HEK293T (cell line): Measurements from ENCODE around the gene PCNX1.

ENCODE experiments used
- CTCF ChIA-PET: fragments of 350-600 bp; formaldehyde crosslinking; extraction: SDS; loops from one replicate; lab custom pipeline; 2021; ENCODE audit warnings: antibody characterized with exemption, inconsistent platforms; lab: Yijun Ruan, JAX
- POLR2A ChIA-PET: fragments of 350-600 bp; formaldehyde crosslinking; extraction: SDS; loops from one replicate; lab custom pipeline; 2020; ENCODE audit warnings: antibody characterized with exemption, inconsistent platforms; lab: Yijun Ruan, JAX
- DNase-seq: peaks from one replicate; pipeline ENCODE4 v3.0.0; 2012; ENCODE audit warnings: mixed read lengths; ENCODE audit errors: extremely low spot score
- ARNT ChIP-seq: fragments of 450-650 bp; IDR thresholded peaks from 2 replicates; pipeline ENCODE4 v1.6.1; 2017; ENCODE audit warnings: mild to moderate bottlenecking
- BHLHE40 ChIP-seq: fragments of 450-650 bp; IDR thresholded peaks from 2 replicates; pipeline ENCODE4 v1.6.1; 2016; ENCODE audit warnings: mild to moderate bottlenecking, moderate library complexity, borderline replicate concordance
- CTBP1 ChIP-seq: fragments of 450-650 bp; IDR thresholded peaks from 2 replicates; pipeline ENCODE4 v1.6.1; 2016; ENCODE audit warnings: borderline replicate concordance
- ELF4 ChIP-seq: fragments of 450-650 bp; IDR thresholded peaks from 2 replicates; pipeline ENCODE4 v1.6.1; 2017; ENCODE audit warnings: antibody characterized with exemption
- FOXA1 ChIP-seq: fragments of 450-650 bp; IDR thresholded peaks from 2 replicates; pipeline ENCODE4 v1.6.1; 2016; ENCODE audit warnings: mild to moderate bottlenecking
- FOXK2 ChIP-seq: fragments of 450-650 bp; IDR thresholded peaks from 2 replicates; pipeline ENCODE4 v1.6.1; 2016; ENCODE audit warnings: mild to moderate bottlenecking
- FOXM1 ChIP-seq: fragments of 450-650 bp; IDR thresholded peaks from 2 replicates; pipeline ENCODE4 v1.6.1; 2017; ENCODE audit warnings: mild to moderate bottlenecking, borderline replicate concordance
- HDGF ChIP-seq: fragments of 450-650 bp; IDR thresholded peaks from 2 replicates; pipeline ENCODE4 v1.6.1; 2017; ENCODE audit warnings: antibody characterized with exemption, borderline replicate concordance
- L3MBTL2 ChIP-seq: fragments of 450-650 bp; conservative IDR thresholded peaks from 2 replicates; pipeline ENCODE4 v1.6.1; 2016; ENCODE audit warnings: mild to moderate bottlenecking
- LEF1 ChIP-seq: fragments of 450-650 bp; IDR thresholded peaks from 2 replicates; pipeline ENCODE4 v1.6.1; 2017; ENCODE audit warnings: mild to moderate bottlenecking, borderline replicate concordance
- NFRKB ChIP-seq: fragments of 450-650 bp; IDR thresholded peaks from 2 replicates; pipeline ENCODE4 v1.6.1; 2016; ENCODE audit warnings: mild to moderate bottlenecking, moderate library complexity
- SP1 ChIP-seq: fragments of 450-650 bp; IDR thresholded peaks from 2 replicates; pipeline ENCODE4 v1.6.1; 2017
- SUZ12 ChIP-seq: fragments of 450-650 bp; IDR thresholded peaks from 2 replicates; pipeline ENCODE4 v1.6.1; 2016; ENCODE audit warnings: mild to moderate bottlenecking
- TARDBP ChIP-seq: fragments of 450-650 bp; IDR thresholded peaks from 2 replicates; pipeline ENCODE4 v1.6.1; 2016
- ZNF384 ChIP-seq: fragments of 450-650 bp; IDR thresholded peaks from 2 replicates; pipeline ENCODE4 v1.6.1; 2016
- TF ChIP-seq, protein P1 (sequence below): fragments of 450-650 bp; IDR thresholded peaks from 2 replicates; pipeline ENCODE4 v1.6.1; 2016

The PCNX1 gene

GRCh38 chr14:71119075-71119474, 211.8 kb downstream of the PCNX1 start:
- CTCF ChIA-PET, result interaction anchor here (1.2 kb wide), 1 partner anchor 15 kb away, joined by 3 read pairs; no protein-coding TSS in a partner anchor
- 0 out of 2 replicates have a peak, but pooled peaks have one; percentile 25 for TF ChIP-seq ZNF384
- no peak for TF ChIP-seq SUZ12
- TF ChIP-seq L3MBTL2, result no peak
- no peak for TF ChIP-seq SP1
- TF ChIP-seq, protein P1, sequence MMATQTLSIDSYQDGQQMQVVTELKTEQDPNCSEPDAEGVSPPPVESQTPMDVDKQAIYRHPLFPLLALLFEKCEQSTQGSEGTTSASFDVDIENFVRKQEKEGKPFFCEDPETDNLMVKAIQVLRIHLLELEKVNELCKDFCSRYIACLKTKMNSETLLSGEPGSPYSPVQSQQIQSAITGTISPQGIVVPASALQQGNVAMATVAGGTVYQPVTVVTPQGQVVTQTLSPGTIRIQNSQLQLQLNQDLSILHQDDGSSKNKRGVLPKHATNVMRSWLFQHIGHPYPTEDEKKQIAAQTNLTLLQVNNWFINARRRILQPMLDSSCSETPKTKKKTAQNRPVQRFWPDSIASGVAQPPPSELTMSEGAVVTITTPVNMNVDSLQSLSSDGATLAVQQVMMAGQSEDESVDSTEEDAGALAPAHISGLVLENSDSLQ, result no peak
- no peak for TF ChIP-seq CTBP1
- TF ChIP-seq FOXK2, result no peak
- POLR2A ChIA-PET, result no interaction called here
- no peak for DNase-seq

DNA sequence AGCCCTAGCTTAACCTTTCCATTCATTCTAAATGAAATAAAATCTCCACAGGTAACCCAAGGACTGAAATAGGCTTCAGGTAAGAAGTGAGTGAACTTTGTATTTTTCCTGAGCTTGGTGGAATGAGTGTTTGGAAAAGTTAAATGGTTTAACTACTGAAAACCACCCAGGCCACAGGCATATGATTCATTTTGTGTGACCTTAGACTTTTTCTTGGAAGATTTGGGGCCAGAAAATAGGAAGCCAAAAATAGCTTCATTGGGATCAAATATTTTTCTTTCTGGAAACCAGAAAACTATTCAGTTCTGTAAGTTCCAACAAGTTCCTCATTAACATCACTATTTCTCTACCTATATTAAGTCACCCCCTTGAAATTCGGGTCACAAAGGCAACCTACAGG, 212.6 kb downstream of the PCNX1 start:
- ChIA-PET POLR2A (no interaction called here), CTCF (interaction anchor here (1.2 kb wide), 1 partner anchor 16 kb away, joined by 3 read pairs; no protein-coding TSS in a partner anchor)
- TF ChIP-seq LEF1 (no peak), FOXA1 (no peak), SUZ12 (no peak), FOXM1 (no peak), NFRKB (no peak), ARNT (no peak), BHLHE40 (no peak), TARDBP (no peak), HDGF (no peak), ZNF384 (no peak)
- TF ChIP-seq, protein P1, result no peak
- no peak for DNase-seq

DNA sequence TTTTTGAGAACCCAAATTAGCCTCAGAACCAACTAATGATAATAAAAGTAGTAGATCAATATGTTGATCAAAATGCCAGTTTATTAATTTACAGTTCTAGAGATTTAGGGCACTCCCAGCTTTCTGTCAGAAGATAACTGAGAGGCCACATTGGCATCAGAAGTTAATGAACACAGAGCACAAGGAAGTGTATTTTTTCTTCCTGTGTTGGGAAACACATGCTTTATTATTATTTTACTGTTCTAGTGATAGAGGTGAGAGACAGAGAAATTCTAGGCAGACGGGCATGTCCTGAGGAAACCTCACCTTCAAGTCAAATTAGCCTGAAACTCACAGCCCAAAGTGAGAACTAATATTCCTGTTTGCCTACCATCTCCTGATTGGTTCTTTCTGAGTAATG, 213.7 kb downstream of the PCNX1 start:
- POLR2A ChIA-PET, result no interaction called here
- DNase-seq, result no peak
- CTCF ChIA-PET, result no interaction called here
- TF ChIP-seq ZNF384 (no peak), TARDBP (no peak), SP1 (no peak), CTBP1 (no peak)
- TF ChIP-seq, protein P1, result no peak

GRCh38 chr14:71121711-71122110, 214.5 kb downstream of the PCNX1 start:
- CTCF ChIA-PET, result no interaction called here
- DNase-seq, result no peak
- TF ChIP-seq ZNF384 (no peak), FOXM1 (no peak), HDGF (no peak), L3MBTL2 (no peak), SP1 (no peak), FOXA1 (no peak), NFRKB (no peak), BHLHE40 (no peak), LEF1 (no peak), ELF4 (no peak), FOXK2 (no peak), SUZ12 (no peak), TARDBP (no peak), CTBP1 (no peak), ARNT (no peak)
- TF ChIP-seq, protein P1, result no peak
- POLR2A ChIA-PET, result no interaction called here

- CTCF ChIA-PET, result interaction anchor here (0.7 kb wide), 1 partner anchor 11 kb away, joined by 4 read pairs; no protein-coding TSS in a partner anchor
These were observed 215.8 kb downstream of the PCNX1 start for GRCh38 chr14:71122866-71123565.

More at GRCh38 chr14:71122866-71123565, 215.8 kb downstream of the PCNX1 start:
- TF ChIP-seq HDGF (no peak), ELF4 (no peak), SUZ12 (no peak), ARNT (no peak), CTBP1 (no peak), ZNF384 (no peak), NFRKB (no peak), SP1 (no peak), FOXM1 (no peak), FOXK2 (no peak), FOXA1 (no peak), LEF1 (no peak), TARDBP (no peak), L3MBTL2 (no peak), BHLHE40 (no peak)
- TF ChIP-seq, protein P1, result no peak
- POLR2A ChIA-PET, result interaction anchor here (0.6 kb wide), 1 partner anchor 169 kb away, joined by 3 read pairs; no protein-coding TSS in a partner anchor
- DNase-seq, result no peak
